ENCODE measurements around the gene SLC9A3.
"Not testable (repeated sequence)": the region's sequence is repeated elsewhere in the genome, so short reads cannot be mapped to it uniquely, and the experiment has no call there.

SLC9A3 gene

DNA sequence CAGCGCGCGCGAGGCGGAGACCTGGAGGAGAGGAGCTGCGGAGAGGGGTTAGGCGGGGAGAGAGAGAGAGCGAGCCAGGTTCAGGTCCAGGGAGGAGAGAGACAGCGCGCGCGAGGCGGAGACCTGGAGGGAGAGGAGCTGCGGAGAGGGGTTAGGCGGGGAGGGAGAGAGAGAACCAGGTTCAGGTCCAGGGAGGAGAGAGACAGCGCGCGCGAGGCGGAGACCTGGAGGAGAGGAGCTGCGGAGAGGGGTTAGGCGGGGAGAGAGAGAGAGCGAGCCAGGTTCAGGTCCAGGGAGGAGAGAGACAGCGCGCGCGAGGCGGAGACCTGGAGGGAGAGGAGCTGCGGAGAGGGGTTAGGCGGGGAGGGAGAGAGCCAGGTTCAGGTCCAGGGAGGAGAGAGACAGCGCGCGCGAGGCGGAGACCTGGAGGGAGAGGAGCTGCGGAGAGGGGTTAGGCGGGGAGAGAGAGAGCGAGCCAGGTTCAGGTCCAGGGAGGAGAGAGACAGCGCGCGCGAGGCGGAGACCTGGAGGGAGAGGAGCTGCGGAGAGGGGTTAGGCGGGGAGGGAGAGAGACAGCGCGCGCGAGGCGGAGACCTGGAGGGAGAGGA lies 49.9 kb downstream of the SLC9A3 start:
- not testable (repeated sequence) for DNase-seq

DNA sequence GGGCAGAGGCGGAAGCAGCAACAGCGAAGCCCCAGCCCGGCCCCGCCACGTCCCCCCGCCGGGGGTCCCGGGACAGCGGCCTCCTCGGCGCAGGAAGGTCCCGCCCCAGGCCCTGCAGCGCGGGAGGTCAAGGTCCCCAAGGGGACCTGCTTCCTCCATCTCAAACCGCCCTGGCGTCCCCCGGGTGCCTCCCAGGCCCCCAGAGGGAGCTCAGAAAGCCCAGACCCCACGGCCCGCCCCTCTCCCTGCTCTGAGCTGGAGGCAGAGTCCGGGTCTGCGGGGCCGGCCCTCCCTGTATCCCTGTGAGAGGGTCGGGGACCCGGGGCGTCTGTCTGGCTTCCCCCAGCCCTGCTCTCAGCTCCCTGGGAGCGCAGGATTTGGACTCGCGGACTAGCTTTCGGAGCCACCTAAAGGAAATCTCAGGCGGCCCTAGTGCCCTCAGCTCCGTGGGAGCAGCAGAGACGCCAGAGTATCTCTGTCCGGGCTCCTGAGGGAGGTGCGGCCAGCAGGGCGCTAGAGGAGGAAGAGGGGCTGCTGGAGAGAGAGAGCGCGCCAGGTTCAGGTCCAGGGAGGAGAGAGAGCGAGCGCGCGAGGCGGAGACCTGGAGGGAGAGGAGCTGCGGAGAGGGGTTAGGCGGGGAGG lies 50.6 kb downstream of the SLC9A3 start:
- peak; percentile 22 for DNase-seq

DNA sequence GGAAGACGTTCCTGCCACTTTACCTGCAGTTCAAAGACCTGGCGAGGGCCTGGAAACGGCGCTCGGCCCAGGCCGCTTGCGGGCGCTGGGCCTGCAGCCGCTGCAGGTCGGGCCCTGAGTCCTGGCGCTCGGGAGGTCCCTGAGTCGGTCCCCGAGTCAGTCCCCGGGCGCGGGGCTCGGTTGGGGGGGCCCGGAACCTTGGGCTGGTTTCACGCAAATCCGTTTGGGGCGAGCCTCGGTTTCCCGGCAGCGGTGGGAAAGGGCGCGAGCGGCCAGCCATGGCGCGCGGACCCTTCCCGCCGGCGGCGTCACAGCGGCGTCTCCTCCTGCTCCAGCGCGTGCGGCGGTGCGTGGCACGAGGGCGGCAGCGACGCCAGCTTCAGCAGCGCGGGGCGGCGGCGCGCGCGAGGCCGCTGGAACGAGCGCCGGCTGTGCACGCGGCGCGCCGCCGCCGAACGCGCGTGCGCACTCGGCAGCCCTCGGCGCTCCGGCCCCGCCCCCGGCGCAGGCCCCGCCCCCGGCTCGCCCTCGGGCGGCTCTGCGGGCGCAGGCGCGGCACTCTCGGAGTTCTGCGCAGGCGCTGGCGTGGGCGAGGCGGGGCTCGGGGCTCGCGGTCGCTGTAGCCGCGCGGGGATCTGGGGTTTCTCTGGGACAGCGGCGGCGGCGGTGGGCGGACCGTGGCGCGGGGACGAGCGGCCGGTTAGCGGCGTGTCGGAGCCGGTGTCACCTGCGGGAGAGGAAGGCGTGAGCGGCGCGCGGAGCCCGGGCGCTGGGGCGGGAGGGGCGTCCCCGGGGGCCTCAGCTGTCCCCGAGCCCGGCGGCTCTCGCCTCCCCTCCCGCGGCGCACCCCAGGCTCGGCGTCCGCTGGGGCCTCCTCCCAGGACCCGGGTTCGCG lies 51.3 kb downstream of the SLC9A3 start:
- peak; percentile 85 for DNase-seq

DNA sequence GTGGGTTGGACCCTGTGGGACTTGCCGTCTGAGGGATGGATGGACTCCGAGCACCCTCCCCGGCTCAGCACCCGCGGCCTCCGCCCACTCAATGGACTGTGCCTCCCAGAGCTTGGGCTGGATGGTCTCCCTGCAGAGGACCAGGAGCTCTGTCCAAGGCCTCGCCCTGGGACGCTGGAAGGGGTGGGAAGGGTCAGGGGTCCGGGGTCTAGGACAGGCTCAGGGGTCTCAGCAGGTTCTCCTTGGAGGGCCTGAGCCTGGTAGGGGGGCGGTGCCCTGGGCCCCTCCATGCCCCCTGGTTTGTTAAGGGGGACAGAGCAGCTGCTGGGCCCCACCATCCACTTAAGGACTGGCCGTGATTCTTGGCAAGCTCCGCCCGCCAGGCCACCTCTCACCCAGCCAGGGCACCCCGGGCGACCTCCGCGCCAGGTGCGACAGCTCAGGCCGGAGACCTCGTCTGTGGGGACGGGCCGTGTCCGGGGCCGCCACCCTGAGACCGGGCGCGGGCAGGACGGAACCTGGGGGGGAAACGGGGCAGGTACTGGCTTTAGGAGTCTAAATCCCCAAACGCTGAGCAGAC lies 52.1 kb downstream of the SLC9A3 start:
- DNase-seq: no peak

DNA sequence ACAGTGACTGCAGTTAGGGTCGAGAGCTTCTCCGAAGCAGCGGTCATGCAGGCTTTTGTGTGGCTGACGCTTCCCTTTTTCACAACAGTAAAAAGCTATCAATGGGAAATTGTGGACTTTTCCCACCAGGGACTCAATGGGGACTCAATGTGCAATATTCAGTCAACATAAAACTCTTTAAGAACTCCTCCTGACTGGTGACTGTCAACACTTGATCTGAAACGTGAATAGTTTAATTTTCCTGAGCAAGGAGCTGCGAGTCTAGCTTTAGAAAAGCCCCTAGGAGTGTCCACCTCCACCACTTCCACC lies 52.5 kb downstream of the SLC9A3 start:
- no peak for DNase-seq

DNA sequence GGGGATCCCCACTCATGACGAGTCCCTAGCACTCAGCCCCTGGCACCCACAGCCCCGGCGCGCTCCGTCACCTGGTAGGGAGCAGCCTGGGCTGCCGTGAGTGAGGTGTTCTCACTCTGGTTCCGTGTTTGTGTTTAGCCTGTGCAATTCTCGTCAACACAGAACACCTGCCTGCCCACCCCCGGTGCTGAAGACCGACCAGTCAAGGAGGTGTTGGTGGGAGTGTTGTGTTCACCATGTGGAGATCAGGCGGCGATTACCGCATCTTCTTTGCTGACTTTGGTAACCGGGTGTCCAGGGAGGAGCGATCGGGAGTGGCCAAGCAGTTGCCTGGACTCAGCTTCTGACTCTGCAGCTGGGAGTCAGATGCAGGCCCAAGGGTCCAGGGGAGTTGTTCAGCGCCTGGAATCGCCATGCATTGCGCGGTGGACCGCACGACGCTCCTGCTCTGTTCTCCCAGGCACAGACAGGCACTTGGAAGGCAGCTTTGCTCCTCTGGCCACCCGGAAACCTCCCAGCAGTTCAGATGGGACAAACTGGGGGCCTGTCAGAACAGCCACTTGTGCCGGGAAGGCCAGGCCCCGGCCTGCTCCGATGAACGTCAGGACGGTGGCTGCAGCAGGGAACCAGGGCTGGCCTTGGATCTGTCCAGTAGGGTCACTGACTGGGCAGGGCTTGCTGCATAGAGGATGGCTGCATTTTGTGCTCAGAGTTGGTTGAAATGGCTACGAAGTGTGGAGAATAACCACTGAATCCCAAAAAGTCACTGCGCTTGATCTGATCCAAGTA lies 53.1 kb downstream of the SLC9A3 start:
- no peak for DNase-seq

DNA sequence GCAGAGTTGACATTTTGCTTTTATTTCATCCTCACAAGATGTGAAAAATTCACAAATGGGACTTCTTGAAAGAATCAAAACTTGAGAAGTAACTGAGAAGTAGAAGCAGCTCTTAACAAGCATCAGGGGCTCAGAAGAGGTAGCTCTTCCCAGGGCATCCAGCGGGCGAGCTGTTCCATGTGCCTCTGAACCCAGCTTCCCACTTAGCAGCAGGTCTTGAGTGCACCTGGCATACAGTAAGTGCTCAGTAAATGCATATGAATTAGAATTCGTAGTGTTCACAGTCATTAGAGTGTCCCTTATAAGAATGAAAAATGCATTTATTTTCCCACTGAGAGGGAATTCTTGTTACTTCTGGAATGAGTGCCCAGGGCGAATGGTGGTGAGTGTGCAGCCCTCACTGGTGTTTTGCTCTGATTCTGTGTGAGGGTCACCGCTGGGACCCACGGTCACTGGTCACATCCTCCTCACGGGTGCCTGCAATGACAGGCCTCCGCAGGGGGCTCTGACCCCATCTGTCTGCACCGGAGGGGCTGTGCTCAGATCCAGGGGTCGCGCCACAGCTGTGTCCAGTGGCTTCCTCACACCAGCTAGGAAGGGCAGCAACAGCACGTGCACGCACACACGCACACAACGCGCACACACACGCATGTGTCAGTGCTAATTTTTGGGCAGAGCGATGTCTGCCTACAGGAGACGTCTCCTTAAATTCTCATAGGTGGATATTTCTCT lies 54.3 kb downstream of the SLC9A3 start:
- DNase-seq: no peak

DNA sequence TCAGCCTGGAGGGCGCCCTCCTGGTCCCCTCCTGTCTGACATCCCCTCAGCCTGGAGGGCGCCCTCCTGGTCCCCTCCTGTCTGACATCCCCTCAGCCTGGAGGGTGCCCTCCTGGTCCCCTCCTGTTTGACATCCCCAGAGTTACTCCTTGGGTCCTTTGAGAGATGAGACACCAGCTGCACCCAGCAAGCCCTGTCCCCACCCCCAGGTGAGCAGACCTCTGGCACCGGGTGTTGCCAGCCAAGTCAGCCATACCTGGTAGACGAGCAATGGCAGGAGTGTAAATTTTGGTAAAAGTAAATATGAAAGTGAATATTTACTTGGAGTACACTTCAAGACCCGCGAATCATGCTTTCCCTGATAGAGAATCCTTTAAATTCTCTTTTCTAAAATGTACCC lies 55.8 kb downstream of the SLC9A3 start:
- DNase-seq: no peak

DNA sequence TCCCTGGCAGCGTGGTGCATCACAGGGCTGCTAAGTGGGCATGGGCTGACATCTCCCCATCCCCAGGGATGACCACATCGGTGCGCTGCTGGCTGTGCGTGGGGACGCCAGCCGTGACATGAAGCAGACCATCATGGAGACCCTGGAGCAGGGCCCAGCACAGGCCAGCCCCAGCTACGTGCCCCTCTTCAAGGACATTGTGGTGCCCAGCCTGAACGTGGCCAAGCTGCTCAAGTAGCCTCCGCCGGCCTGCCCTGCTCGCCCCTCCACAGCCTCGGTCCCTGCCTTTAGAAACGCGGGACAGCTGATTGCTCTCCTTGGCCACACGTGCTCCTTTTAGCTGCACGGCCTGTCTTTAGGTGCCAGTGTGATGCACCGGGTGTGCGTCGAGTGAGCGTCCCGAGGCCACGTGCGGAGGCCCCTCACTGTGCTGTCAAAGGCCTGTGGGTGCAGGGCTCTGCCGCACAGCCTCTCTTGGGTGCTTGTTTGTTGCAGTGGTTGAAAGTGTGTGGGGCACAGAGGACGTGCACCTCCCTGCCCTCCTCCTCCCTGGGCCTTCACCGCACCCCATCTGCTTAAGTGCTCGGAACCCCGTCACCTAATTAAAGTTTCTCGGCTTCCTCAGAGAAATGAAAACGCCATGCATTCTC lies 57.5 kb downstream of the SLC9A3 start:
- no peak for DNase-seq

DNA sequence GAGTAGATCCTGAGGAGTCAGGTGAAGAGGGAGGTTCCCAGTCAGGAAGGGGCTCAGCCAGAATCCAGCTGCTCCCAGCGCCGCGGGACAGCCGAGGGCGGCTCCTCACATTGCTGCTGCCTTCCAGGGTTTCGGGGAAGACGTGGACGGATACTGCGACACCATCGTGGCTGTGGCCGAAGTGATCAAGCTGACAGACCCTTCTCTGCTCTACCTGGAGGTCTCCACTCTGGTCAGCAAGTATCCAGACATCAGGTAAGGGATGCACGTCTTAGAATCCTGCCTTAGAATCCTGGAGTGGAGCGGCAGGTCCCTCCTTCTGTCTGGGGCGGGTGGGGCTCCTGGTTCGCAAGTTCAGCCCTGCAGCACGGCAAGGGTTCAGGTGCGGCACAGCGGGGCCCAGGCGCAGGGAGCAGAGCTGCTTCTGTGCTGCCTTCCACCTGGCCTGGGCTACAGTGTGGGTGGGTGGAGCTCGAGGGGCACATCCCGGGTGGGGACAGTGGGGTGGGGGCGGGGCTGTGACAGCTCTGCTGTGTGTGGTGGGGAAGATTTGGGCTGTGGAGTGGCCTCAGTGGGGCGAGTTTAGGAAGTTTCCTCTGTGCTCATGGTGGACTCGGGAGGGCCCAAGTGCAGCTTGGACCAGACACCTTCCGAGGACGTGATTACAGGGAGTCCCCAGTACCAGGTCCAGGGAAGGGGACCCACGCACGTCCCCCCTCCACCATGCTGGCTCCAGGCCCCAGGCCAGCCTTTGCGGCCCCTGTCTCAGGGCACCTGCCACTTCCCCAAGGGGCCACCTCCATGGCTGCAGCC lies 58.5 kb downstream of the SLC9A3 start:
- no peak for DNase-seq

DNA sequence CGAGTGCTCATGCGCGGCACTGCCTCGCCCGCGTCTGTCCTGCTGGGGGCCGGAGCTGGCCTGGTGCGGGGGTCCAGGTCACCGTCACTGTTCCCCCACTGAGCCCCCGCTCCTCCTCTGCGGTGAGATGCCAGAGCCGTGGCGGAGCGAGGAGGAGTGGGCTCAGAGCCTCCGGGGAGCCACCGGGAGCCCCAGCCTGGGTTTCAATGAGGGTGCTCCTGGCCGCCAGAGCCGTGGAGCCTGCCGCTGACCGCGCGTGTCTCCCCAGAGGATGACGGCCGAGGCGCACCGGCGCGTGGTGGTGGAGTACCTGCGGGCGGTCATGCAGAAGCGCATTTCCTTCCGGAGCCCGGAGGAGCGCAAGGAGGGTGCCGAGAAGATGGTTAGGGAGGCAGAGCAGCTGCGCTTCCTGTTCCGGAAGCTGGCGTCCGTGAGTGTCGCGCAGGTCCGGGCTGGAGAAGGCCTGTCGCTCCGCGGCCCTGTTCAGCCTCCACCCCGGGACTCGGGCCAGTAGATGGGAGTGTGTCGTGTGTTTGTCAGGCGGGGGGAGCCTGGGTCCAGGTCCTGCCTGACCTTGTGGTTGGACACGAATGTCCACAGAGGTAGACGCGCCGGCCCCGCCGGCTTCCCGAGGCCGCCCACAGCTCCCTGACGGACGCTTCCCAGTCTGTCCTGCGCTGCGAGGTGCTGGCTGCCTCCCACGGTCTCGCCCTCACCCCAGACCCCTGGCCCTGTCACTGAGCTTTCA lies 59.2 kb downstream of the SLC9A3 start:
- no peak for DNase-seq

DNA sequence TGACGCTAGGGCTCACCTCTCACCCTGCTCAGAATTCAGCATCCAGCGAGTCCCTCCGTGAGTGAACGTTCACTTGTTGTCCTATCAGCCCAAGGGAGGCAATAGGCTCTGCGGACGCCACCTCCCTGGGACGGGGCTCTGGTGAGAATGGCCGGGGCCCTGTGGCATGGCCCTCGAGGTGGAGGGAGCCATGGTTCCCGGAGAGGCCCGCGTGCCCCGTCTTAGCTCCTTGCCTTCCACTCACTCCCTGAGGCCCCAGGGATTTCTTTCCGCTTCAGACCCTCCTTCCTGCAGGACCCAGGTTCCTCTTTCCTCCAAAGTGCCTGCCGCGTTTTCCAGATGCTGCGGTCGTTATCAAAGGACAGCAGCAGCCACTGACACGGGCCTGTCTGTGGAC lies 59.8 kb downstream of the SLC9A3 start:
- DNase-seq: no peak

DNA sequence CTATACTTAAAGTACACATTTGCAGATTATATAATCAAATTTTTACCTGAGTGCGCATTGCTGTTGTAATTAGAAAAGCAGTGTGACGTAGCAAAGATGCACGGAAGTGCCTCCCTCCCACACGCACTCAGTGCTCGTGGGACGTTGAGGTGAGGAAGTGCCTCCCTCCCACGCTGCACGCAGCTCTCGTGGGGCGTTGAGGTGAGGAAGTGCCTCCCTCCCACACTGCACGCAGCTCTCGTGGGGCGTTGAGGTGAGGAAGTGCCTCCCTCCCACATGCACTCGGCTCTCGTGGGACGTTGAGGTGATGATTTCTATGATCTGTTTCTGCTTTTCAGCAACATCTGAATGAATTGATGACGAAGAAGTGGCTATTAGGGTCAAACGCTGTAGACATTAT lies 60.3 kb downstream of the SLC9A3 start:
- no peak for DNase-seq

DNA sequence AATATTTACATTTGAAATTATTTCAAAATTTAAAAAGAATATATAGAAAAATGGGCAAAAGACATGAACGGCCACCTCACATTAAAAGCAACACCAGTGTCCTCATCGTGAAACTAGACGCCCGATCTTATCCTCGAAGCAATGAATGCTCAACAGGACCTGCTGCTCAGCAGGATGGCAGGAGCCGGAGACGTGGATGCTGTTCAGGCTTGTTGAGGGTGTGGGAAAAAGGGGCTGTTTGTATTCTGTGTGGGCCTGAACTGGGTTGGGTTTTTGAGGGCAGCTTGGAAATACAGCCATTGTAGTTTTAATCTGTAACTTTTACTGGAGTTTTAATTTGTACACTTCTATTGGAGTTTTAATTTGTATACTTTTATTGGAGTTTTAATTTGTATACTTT lies 60.9 kb downstream of the SLC9A3 start:
- no peak for DNase-seq

DNA sequence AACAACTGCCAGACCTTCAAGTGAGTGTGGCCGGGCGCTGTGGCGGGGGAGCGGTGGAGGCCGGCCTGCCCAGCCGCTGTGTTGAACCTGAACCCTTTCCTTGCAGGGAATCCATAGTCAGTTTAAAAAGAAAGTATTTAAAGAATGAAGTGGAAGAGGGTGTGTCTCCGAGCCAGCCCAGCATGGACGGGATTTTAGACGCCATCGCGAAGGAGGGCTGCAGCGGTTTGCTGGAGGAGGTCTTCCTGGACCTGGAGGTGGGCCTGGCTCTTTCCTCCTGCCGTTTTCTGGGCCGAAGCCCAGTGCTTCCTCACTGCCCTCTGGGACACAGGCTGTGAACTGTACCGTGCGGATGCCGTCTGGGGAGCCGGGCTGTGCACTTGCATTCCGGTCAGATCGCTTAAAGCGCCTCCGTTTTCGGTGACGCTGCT lies 62.2 kb downstream of the SLC9A3 start:
- DNase-seq: no peak

DNA sequence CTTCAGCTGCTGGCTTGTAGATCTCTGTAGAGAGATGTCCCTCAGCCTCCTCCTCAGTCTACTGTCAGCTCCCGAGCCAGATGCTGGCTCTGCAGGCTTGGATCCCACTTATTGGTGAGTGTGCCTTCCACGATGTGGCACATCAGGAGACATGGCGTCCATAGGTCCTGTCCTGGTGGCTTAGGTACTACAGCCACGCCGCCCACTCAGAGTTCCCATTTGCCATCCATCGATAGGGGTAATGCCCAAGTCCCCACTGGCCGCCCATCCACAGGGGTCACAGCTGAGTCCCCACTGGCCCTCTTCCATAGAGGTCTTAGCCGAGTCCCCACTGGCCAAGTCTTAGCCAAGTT lies 64.0 kb downstream of the SLC9A3 start:
- DNase-seq: no peak

DNA sequence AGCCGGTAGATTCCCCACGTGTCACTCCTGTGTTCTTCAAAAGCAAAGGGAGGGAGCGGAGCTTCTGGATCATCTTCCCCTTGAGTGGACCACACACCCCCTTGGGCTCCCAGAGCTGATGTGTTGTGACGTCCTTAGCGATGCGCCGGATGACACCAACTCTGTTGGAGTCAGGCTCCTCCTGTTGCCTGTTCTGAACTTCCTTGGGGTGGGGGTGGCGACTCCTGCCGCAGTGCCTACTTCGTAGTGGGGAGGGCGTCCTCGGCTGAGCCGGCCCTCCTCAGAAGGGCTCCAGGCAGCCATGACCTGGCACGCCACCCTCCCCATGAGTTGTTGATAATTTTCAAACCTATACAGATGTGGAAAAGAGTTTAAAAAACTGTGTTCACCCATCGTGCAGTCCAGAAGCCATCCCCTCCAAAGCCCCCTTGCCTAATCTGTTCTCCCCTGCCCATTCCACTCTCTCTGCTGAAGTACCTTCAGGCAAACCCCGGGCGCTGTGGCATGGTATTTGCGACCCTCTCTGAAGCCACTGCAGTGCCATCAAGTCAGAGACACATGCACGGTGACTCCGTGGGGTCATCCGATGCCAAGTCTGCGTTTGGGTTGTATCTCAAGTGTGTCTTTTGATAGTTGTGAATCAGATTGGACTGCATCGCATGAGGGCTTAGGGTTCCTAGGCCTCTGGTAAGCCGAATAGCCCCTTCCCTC lies 64.5 kb downstream of the SLC9A3 start:
- no peak for DNase-seq

DNA sequence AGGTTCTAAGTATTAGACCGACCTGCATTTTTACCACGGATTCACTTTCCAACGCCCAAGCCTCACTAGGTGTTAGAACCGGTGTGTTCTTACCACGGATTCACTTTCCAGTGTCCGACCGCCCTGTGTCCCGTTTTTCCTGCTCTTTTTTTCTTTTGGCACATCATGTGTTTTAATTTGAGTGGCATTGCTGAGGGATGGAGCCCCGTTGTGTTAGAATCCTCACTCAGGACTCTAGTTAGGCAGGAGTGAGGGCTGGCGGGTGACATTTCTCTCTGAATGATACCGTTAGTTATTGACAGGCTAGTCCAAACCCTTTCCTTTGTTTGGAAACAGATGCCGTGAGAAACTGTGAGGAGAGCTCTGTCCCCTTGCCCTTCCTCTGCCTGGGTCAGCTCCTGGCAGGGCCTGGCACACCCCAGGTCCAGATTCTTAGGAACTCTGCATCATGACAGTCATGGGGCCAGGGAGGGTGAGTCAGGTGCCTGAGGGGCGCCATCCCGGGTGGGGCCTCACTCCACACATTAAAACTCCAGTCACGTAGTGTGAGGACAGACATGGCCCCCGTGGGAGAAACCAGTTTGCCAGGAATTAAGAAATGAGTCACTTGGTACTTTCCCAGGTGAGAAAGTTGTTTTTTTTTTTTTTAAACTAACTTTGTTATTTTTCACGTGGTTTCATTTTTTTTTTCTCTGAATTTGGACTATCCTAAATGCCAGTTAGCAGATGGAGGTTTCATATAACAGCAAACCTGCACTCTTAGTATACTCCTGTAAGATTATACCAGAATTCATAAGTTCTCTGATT lies 65.5 kb downstream of the SLC9A3 start:
- DNase-seq: peak; percentile 24
